CD4-positive, alpha-beta T cell treated with Interleukin-12 subunit alpha and Interleukin-12 subunit beta, for 1 hour (primary cell): ENCODE results near the gene FOXN3.
"Not testable (repeated sequence)": the region's sequence is repeated elsewhere in the genome, so short reads cannot be mapped to it uniquely, and the experiment has no call there.

Experiments used
- DNase-seq: peaks from one replicate; pipeline ENCODE4 v3.0.0-alpha.2; 2020

Gene FOXN3

GRCh38 chr14:89151693-89152092 is 265.3 kb downstream of the FOXN3 start:
- not testable (repeated sequence) for DNase-seq

GRCh38 chr14:89146274-89146673 is 270.8 kb downstream of the FOXN3 start:
- DNase-seq = no peak

DNA sequence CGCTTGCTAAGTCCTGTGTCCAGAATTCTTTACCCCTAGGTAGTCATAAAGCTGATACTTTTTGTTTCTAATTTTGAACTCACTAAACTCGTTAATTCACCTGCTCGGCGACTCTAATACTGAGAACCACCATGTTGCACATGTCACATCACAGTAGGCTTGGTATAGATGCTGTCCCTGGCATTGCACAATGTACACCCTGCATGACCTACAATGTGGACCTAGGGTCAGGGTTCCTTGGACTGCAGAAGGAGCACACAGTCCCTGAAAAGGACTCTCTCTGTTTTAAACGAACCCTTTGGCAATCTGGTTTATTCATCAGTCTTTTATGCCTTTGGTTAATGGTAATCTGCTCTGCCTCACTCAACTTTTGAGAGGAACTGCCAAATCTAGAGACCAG is 272.4 kb downstream of the FOXN3 start:
- DNase-seq = no peak

DNA sequence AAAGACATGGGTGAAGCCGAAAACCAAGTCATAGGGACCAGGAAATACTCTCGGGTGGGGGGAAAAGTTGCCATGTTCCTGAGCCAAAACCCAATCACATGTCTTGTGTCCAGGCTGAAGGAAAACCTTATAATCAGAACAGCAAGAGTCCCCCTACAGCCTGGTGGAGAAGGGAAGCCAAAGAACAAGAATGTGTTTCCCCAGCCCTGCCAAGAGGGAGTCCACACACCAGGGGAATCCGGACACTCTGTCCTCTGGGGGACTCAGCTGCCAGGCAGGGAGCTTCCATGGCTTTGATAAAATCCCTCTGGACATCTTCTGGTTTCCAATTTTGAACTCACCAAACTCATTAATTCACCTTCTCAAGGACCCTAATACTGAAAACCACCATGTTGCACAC is 273.0 kb downstream of the FOXN3 start:
- DNase-seq = no peak

- DNase-seq = no peak
Measured at GRCh38 chr14:89143595-89143994, 273.4 kb downstream of the FOXN3 start.

DNA sequence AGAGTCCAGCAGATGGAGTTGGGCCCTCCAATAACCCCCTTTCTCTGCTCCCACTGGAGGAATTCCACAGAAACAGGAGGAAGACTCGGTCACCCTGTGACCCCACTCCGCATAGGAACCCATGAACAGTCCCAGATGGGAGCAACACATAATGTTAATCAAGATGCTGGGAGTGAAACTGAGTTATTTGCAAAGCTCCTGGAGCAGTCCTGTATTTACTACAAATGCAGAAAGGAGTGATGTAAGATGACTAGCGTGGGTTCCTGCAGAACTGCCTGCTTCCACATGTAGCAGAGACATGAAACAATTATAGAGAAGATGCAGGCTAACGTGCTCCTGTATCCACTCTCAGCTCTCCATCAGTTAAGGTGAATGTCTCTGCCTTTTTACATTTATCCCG is 274.7 kb downstream of the FOXN3 start:
- DNase-seq = no peak

GRCh38 chr14:89141862-89142261 is 275.2 kb downstream of the FOXN3 start:
- no peak for DNase-seq

GRCh38 chr14:89140326-89140725 is 276.7 kb downstream of the FOXN3 start:
- no peak for DNase-seq

GRCh38 chr14:89139404-89140247 is 277.4 kb downstream of the FOXN3 start:
- no peak for DNase-seq

- no peak for DNase-seq
Measured at GRCh38 chr14:89138846-89139245, 278.2 kb downstream of the FOXN3 start.

DNA sequence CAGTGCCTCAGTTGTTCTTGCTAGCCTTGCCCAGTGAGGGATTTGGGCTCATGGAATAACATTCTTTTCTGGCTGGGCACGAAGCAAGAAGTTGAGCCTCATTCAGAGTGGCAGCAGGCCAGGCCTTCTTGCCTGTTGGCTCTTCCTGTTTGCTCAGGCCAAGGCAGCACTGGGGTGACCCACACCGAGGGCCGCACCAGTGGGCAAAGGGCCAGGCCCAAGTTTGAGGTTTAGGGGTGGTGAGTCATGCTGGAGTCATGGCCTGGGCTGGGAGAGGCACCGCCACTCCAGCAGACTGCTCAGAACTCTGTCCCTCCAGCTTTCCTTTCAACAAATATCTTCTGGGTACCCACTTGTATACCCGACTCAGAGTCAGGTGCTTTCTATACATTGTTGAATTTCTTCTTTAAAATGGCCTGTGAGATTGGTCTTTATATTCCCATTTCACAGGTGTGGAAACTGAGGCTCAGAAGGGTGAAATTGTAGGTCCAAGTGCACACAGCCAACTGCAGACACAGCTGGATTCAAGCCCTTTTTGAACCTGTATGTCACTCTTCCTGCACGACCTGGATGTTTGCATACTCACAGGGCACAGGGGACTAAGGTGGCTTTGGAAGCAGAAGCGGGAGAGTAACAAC is 279.4 kb downstream of the FOXN3 start:
- DNase-seq = no peak

GRCh38 chr14:89136587-89136986 is 280.4 kb downstream of the FOXN3 start:
- no peak for DNase-seq

GRCh38 chr14:89134640-89135039 is 282.4 kb downstream of the FOXN3 start:
- DNase-seq = no peak

DNA sequence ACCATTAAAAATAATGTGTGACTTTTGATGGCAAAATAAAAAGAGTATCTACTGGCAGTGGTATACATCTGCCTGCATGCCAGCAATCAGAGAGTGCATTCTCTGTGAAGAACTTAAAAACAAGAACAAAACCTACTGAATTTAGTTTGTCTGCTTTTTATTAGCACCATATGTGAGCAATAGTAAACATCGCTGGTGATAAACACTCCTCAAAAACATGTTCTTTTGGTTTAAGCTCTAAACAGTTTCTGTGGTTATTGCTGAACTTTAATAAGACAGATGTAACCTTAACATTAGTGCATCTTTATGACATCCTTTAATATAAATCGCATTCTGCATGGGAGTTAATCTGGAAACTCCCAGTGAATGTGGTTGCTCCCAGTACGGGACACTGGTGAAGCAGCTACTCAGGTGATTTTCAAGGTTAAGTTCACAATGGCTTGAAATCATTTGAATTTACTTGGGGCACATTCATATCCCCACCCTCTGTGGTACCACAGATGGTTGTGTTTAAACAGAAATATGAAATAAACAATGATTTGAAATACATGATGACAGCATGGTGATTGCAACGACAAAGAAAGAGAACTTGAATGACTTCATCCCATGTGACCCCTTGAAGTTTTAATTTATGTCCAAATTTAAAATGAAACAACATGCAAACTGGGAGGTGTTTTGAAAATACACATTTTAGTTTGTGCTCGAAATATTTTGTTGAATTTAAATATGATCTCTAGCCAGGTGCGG is 285.9 kb downstream of the FOXN3 start:
- no peak for DNase-seq

- no peak for DNase-seq
Measured at GRCh38 chr14:89129570-89129969, 287.5 kb downstream of the FOXN3 start.

GRCh38 chr14:89128311-89129026 is 288.6 kb downstream of the FOXN3 start:
- DNase-seq = no peak

- DNase-seq = no peak
Measured at GRCh38 chr14:89126461-89126860, 290.6 kb downstream of the FOXN3 start.

- DNase-seq = no peak
Measured at GRCh38 chr14:89125216-89125615, 291.8 kb downstream of the FOXN3 start.

- DNase-seq = no peak
Measured at GRCh38 chr14:89123851-89124250, 293.2 kb downstream of the FOXN3 start.

GRCh38 chr14:89123215-89123614 is 293.8 kb downstream of the FOXN3 start:
- DNase-seq = no peak

- DNase-seq = no peak
Measured at GRCh38 chr14:89121968-89122620, 294.9 kb downstream of the FOXN3 start.

- DNase-seq = no peak
Measured at GRCh38 chr14:89117012-89117411, 300.0 kb downstream of the FOXN3 start.

GRCh38 chr14:89114109-89114508 is 302.9 kb downstream of the FOXN3 start:
- no peak for DNase-seq
